HCT116 (cell line): ENCODE measurements around the gene TSC2. TPM values are rescaled to one million over a fixed set of nuclear protein-coding genes. Genes with fewer than 3 reads are reported as not detected.

ENCODE experiments used
- ATAC-seq: fragments of 200-7000 bp; cut with Tn5 transposase; 2 replicates; pipeline ENCODE4 v1.9.1; 2020; ENCODE audit warnings: mild to moderate bottlenecking, moderate library complexity
- BruUV-seq: library from RNA; stranded (reverse); fragments of 400-500 nt; replicated peaks from 2 replicates; lab custom pipeline; 2021; lab: Mats Ljungman, UMichigan
- CTCF ChIA-PET: fragments of 300-600 bp; sonication (Branson Sonifier 250); formaldehyde crosslinking; loops from one replicate; lab custom pipeline; 2021; ENCODE audit warnings: antibody characterized with exemption; lab: Charles Lee
- POLR2A ChIA-PET: fragments of 300-600, 350-600 bp; sonication (Branson Sonifier 250); formaldehyde crosslinking; loops from one replicate; lab custom pipeline; 2021; ENCODE audit warnings: antibody characterized with exemption; lab: Charles Lee
- RAD21 ChIA-PET, 2 experiments: fragments of 300-600 bp; sonication (Branson Sonifier 250); formaldehyde crosslinking; loops; one replicate each; lab custom pipeline; 2023; ENCODE audit warnings: low total read pairs in 2 of 2; ENCODE audit not compliant: uncharacterized antibody in 2 of 2, unreplicated experiment in 2 of 2, low non-redundant PET in 1 of 2; lab: Charles Lee
- DNase-seq: peaks from one replicate; pipeline ENCODE4 v3.0.0-alpha.2; 2010; ENCODE audit warnings: low read depth, low spot score
- H2AFZ ChIP-seq: fragments of 200-600 bp; shearing (Covaris generic), sonication (generic); 2 replicates; pipeline ENCODE4 v1.6.1; 2017; ENCODE audit warnings: low read depth, mixed run types, mixed read lengths, antibody characterized with exemption, low read length; ENCODE audit not compliant: poor library complexity, severe bottlenecking
- H3K27ac ChIP-seq: 2 replicates; pipeline ENCODE4 v1.5.1; 2012; ENCODE audit warnings: low read depth, low read length
- H3K27me3 ChIP-seq: fragments of 200-600 bp; sonication (generic); 2 replicates; pipeline ENCODE4 v1.6.1; 2016; ENCODE audit warnings: mixed run types, low read length, mixed read lengths; ENCODE audit not compliant: insufficient read depth
- H3K36me3 ChIP-seq, 2 experiments: fragments of 200-500 bp in 1 of 2; fragments of 200-600 bp in 1 of 2; sonication (Bioruptor generic) in 1 of 2; sonication (generic) in 1 of 2; 2 replicates each; pipeline versions ENCODE4 v1.5.1 to v1.6.1; 2014 to 2016; ENCODE audit warnings: low read length in 2 of 2, inconsistent platforms in 1 of 2, mixed read lengths in 1 of 2, mixed run types in 1 of 2; ENCODE audit not compliant: insufficient read depth in 2 of 2, control insufficient read depth in 1 of 2
- H3K4me1 ChIP-seq, 2 experiments: fragments of 200-600 bp in 1 of 2; sonication (generic) in 1 of 2; 2 replicates each; pipeline versions ENCODE4 v1.5.1 to v1.6.1; 2012 to 2017; ENCODE audit warnings: low read length in 2 of 2, inconsistent platforms in 1 of 2, mild to moderate bottlenecking in 1 of 2, mixed read lengths in 1 of 2, mixed run types in 1 of 2, moderate library complexity in 1 of 2; ENCODE audit not compliant: insufficient read depth in 2 of 2, control insufficient read depth in 1 of 2
- H3K4me2 ChIP-seq: fragments of 200-600 bp; sonication (generic); 2 replicates; pipeline ENCODE4 v1.6.1; 2017; ENCODE audit warnings: mixed run types, low read length, mixed read lengths
- H3K4me3 ChIP-seq, 2 experiments: fragments of 200-600 bp in 1 of 2; sonication (generic) in 1 of 2; replicated peaks in 1 of 2; 2 replicates each; pipeline ENCODE4 v1.5.1; 2011 to 2016; ENCODE audit warnings: low read length in 2 of 2, control low read depth in 1 of 2, low read depth in 1 of 2, mild to moderate bottlenecking in 1 of 2, mixed read lengths in 1 of 2, mixed run types in 1 of 2
- H3K79me2 ChIP-seq: fragments of 200-600 bp; sonication (generic); 2 replicates; pipeline ENCODE4 v1.6.1; 2017; ENCODE audit warnings: mild to moderate bottlenecking, mixed run types, low read length, moderate library complexity, mixed read lengths; ENCODE audit not compliant: insufficient read depth
- H3K9ac ChIP-seq: fragments of 200-600 bp; sonication (generic); 2 replicates; pipeline ENCODE4 v1.6.1; 2016; ENCODE audit warnings: low read length, mixed read lengths
- H3K9me2 ChIP-seq: fragments of 200-600 bp; sonication (generic), shearing (Covaris generic); 2 replicates; pipeline ENCODE4 v1.6.1; 2017; ENCODE audit warnings: mixed run types, mild to moderate bottlenecking, moderate library complexity; ENCODE audit not compliant: insufficient read depth
- H3K9me3 ChIP-seq, 2 experiments: fragments of 200-500 bp in 1 of 2; fragments of 200-600 bp in 1 of 2; sonication (Bioruptor generic) in 1 of 2; sonication (generic) in 1 of 2; 2 replicates each; pipeline ENCODE4 v1.6.1; 2014 to 2017; ENCODE audit warnings: low read length in 2 of 2, mixed read lengths in 2 of 2, inconsistent platforms in 1 of 2, low read depth in 1 of 2, mild to moderate bottlenecking in 1 of 2, mixed run types in 1 of 2, moderate library complexity in 1 of 2; ENCODE audit not compliant: control insufficient read depth in 1 of 2, insufficient read depth in 1 of 2
- H4K20me1 ChIP-seq: fragments of 200-600 bp; sonication (generic), shearing (Covaris generic); 2 replicates; pipeline ENCODE4 v1.6.1; 2017; ENCODE audit warnings: mixed run types, mild to moderate bottlenecking, moderate library complexity; ENCODE audit not compliant: insufficient read depth
- CBX3 ChIP-seq: IDR thresholded peaks from 2 replicates; pipeline ENCODE4 v1.6.1; 2012; ENCODE audit warnings: low read depth
- ELF1 ChIP-seq: IDR thresholded peaks from 2 replicates; pipeline ENCODE4 v1.6.1; 2012; ENCODE audit warnings: low read depth, borderline replicate concordance
- FOSL1 ChIP-seq: IDR thresholded peaks from 2 replicates; pipeline ENCODE4 v1.6.1; 2012; ENCODE audit warnings: low read depth
- POLR2A ChIP-seq: IDR thresholded peaks from 2 replicates; pipeline ENCODE4 v1.7.0; 2011; ENCODE audit warnings: borderline replicate concordance; ENCODE audit not compliant: insufficient read depth, insufficient read length; ENCODE audit errors: extremely low read depth
- TCF7L2 ChIP-seq: IDR thresholded peaks from 2 replicates; pipeline ENCODE4 v1.7.0; 2011; ENCODE audit warnings: borderline replicate concordance, inconsistent platforms; ENCODE audit not compliant: insufficient read depth, insufficient read length; ENCODE audit errors: extremely low read depth
- YY1 ChIP-seq: IDR thresholded peaks from 2 replicates; pipeline ENCODE4 v1.6.1; 2011; ENCODE audit warnings: low read length, low read depth, moderate library complexity, mild to moderate bottlenecking; ENCODE audit not compliant: insufficient replicate concordance; ENCODE audit errors: extremely low read depth
- ZBTB33 ChIP-seq: IDR thresholded peaks from 2 replicates; pipeline ENCODE4 v1.6.1; 2011; ENCODE audit warnings: mild to moderate bottlenecking, low read length, moderate library complexity; ENCODE audit not compliant: insufficient replicate concordance; ENCODE audit errors: extremely low read depth
- ZNF274 ChIP-seq: fragments of 200-500 bp; sonication (Bioruptor generic); IDR thresholded peaks from 2 replicates; pipeline ENCODE4 v1.6.1; 2014; ENCODE audit warnings: mild to moderate bottlenecking, low read depth, low read length, inconsistent platforms
- intact Hi-C: fragments of 100-400 bp; cut with micrococcal nuclease; formaldehyde crosslinking; loops from 2 replicates; pipeline ENCODE4 v1.10.0; 2022
- total RNA-seq: library from RNA; stranded (reverse); gene quantifications from one replicate; pipeline ENCODE4 v1.2.1, GENCODE V29; 2021; ENCODE audit not compliant: unreplicated experiment
- TF ChIP-seq, protein P1 (sequence below), 3 experiments: fragments of 200-600 bp in 1 of 3; sonication (generic) in 1 of 3; IDR thresholded peaks in 2 of 3; conservative IDR thresholded peaks in 1 of 3; 2 replicates each; pipeline ENCODE4 v1.5.1; 2012 to 2017; ENCODE audit warnings: low read depth in 2 of 3, low read length in 2 of 3, antibody characterized with exemption in 1 of 3, borderline replicate concordance in 1 of 3, control low read depth in 1 of 3, mild to moderate bottlenecking in 1 of 3, mixed read lengths in 1 of 3, mixed run types in 1 of 3, moderate library complexity in 1 of 3; ENCODE audit not compliant: insufficient read depth in 1 of 3
- TF ChIP-seq, protein P2 (sequence below): IDR thresholded peaks from 2 replicates; pipeline ENCODE4 v1.6.1; 2012
- TF ChIP-seq, protein P3 (sequence below): IDR thresholded peaks from 2 replicates; pipeline ENCODE4 v1.6.1; 2012

The TSC2 gene
- total RNA-seq, 1 experiment from 2014 or later, result 74.1 TPM

DNA sequence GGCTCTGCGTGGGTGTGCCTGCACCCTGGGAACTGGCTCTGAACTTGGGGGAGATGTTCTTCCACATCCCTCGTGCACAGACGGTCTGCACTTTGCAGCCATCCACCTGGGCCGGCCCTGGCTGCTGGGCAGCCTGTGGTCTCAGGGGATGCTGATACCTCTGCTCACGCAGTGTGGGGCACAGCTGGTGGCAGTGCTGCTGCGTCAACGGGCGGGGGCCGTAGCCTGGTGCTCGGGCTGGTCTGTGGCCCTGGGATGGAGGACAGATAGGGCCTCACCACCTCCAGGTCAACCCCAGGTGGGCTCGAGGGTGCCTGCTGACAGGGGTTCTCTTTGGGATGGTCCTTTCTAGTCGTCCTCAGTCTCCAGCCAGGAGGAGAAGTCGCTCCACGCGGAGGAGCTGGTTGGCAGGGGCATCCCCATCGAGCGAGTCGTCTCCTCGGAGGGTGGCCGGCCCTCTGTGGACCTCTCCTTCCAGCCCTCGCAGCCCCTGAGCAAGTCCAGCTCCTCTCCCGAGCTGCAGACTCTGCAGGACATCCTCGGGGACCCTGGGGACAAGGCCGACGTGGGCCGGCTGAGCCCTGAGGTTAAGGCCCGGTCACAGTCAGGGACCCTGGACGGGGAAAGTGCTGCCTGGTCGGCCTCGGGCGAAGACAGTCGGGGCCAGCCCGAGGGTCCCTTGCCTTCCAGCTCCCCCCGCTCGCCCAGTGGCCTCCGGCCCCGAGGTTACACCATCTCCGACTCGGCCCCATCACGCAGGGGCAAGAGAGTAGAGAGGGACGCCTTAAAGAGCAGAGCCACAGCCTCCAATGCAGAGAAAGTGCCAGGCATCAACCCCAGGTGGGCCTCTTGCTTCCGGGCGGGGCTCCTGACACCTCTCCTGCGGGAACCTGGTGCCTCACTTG lies 36.3 kb downstream of the TSC2 start:
- POLR2A ChIA-PET, result no interaction called here
- peaks cover 3 to 7% of the 10 kb centered on the region in 2 experiments; a peak in 2 of 4 replicates for H3K36me3 ChIP-seq

More for the DNA sequence above, 36.3 kb downstream of the TSC2 start:
- H3K4me3 ChIP-seq, result no peak overlapping the region
- DNase-seq (no peak), ATAC-seq (no peak)
- no peaks in the 10 kb centered on the region for H4K20me1 ChIP-seq
- H3K4me2 ChIP-seq, result no peak overlapping the region
- H3K27me3 ChIP-seq, result no peaks in the 10 kb centered on the region
- H3K9ac ChIP-seq, result no peak overlapping the region
- intact Hi-C loops, result no loop called here
- TF ChIP-seq ZNF274, result no peak
- no peak for TF ChIP-seq YY1
- TF ChIP-seq, protein P1, sequence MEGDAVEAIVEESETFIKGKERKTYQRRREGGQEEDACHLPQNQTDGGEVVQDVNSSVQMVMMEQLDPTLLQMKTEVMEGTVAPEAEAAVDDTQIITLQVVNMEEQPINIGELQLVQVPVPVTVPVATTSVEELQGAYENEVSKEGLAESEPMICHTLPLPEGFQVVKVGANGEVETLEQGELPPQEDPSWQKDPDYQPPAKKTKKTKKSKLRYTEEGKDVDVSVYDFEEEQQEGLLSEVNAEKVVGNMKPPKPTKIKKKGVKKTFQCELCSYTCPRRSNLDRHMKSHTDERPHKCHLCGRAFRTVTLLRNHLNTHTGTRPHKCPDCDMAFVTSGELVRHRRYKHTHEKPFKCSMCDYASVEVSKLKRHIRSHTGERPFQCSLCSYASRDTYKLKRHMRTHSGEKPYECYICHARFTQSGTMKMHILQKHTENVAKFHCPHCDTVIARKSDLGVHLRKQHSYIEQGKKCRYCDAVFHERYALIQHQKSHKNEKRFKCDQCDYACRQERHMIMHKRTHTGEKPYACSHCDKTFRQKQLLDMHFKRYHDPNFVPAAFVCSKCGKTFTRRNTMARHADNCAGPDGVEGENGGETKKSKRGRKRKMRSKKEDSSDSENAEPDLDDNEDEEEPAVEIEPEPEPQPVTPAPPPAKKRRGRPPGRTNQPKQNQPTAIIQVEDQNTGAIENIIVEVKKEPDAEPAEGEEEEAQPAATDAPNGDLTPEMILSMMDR (IDR thresholded peaks at IDR 0.05 in 2 of 3, conservative IDR thresholded peaks at IDR 0.05 in 1 of 3; ENCODE audit: borderline replicate concordance in 1 of 3, insufficient read depth in 1 of 3, low read depth in 2 of 3, low read length in 2 of 3), result no peak
- TF ChIP-seq, protein P2, sequence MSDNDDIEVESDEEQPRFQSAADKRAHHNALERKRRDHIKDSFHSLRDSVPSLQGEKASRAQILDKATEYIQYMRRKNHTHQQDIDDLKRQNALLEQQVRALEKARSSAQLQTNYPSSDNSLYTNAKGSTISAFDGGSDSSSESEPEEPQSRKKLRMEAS, result no peak
- no peak for TF ChIP-seq TCF7L2
- no peak for TF ChIP-seq ELF1
- TF ChIP-seq CBX3, result no peak
- no peak for TF ChIP-seq ZBTB33
- TF ChIP-seq POLR2A, result no peak
- no peak for TF ChIP-seq FOSL1
- TF ChIP-seq, protein P3, sequence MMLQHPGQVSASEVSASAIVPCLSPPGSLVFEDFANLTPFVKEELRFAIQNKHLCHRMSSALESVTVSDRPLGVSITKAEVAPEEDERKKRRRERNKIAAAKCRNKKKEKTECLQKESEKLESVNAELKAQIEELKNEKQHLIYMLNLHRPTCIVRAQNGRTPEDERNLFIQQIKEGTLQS, result no peak
- H3K9me2 ChIP-seq, result no peaks in the 10 kb centered on the region
- H3K27ac ChIP-seq, result no peak overlapping the region; the same call in 1 of the 2 replicates
- no TSS peak for BruUV-seq
- H2AFZ ChIP-seq, result no peak overlapping the region
- ChIA-PET CTCF (no interaction called here), RAD21 (no interaction called here)
- H3K4me1 ChIP-seq, result no peaks in the 10 kb centered on the region
- no peaks in the 10 kb centered on the region for H3K9me3 ChIP-seq
- H3K79me2 ChIP-seq, result no peaks in the 10 kb centered on the region
